Keratinocyte (primary cell): ENCODE results near the gene AKAP13. TPM values are rescaled to one million over a fixed set of nuclear protein-coding genes. Genes with fewer than 3 reads are reported as not detected.

ENCODE experiments used
- DNase-seq: peaks from one replicate; pipeline ENCODE4 v3.0.0-alpha.2; 2011; ENCODE audit warnings: low read depth, missing footprints, low spot score
- FAIRE-seq: peaks from 2 replicates; lab custom pipeline; 2011; peaks lifted over from hg19 to GRCh38; lab: Jason Lieb, UNC
- H2AFZ ChIP-seq: 2 replicates; pipeline ENCODE4 v1.6.0; 2012; ENCODE audit warnings: low read length, control low read depth, inconsistent platforms; ENCODE audit not compliant: control insufficient read depth
- H3K27ac ChIP-seq: 2 replicates; pipeline ENCODE4 v1.5.1; 2011; ENCODE audit warnings: low read length; ENCODE audit not compliant: control insufficient read depth, insufficient read depth
- H3K27me3 ChIP-seq: 3 replicates; pipeline ENCODE4 v1.6.0; 2011; ENCODE audit warnings: low read length; ENCODE audit not compliant: control insufficient read depth, insufficient read depth; ENCODE audit errors: extremely low read depth
- H3K36me3 ChIP-seq, 2 experiments: 2 replicates in 1 of 2; 3 replicates in 1 of 2; pipeline ENCODE4 v1.5.1; 2011; ENCODE audit warnings: low read length in 2 of 2, mild to moderate bottlenecking in 1 of 2; ENCODE audit not compliant: control insufficient read depth in 2 of 2, insufficient read depth in 2 of 2; ENCODE audit errors: extremely low read depth in 1 of 2
- H3K4me1 ChIP-seq: 3 replicates; pipeline ENCODE4 v1.5.1; 2011; ENCODE audit warnings: low read length; ENCODE audit not compliant: control insufficient read depth, insufficient read depth; ENCODE audit errors: extremely low read depth
- H3K4me2 ChIP-seq: 3 replicates; pipeline ENCODE4 v1.6.0; 2011; ENCODE audit warnings: low read depth, low read length; ENCODE audit not compliant: control insufficient read depth, insufficient read depth; ENCODE audit errors: extremely low read depth
- H3K4me3 ChIP-seq, 3 experiments: fragments of 200-600 bp in 1 of 3; sonication (generic) in 1 of 3; 2 replicates in 2 of 3; 3 replicates in 1 of 3; pipeline ENCODE4 v1.5.1; 2011 to 2016; ENCODE audit warnings: low read length in 3 of 3, mild to moderate bottlenecking in 3 of 3, control low read depth in 2 of 3, inconsistent platforms in 1 of 3, low read depth in 1 of 3, mixed read lengths in 1 of 3, mixed run types in 1 of 3, moderate library complexity in 1 of 3; ENCODE audit not compliant: control insufficient read depth in 2 of 3, insufficient read depth in 2 of 3; ENCODE audit errors: extremely low read depth in 1 of 3
- H3K79me2 ChIP-seq: 2 replicates; pipeline ENCODE4 v1.6.0; 2012; ENCODE audit warnings: low read length; ENCODE audit not compliant: control insufficient read depth, insufficient read depth
- H3K9ac ChIP-seq: 3 replicates; pipeline ENCODE4 v1.6.0; 2011; ENCODE audit warnings: low read length; ENCODE audit not compliant: control insufficient read depth, insufficient read depth; ENCODE audit errors: extremely low read depth
- H3K9me1 ChIP-seq: 3 replicates; pipeline ENCODE4 v1.6.0; 2011; ENCODE audit warnings: low read length; ENCODE audit not compliant: control insufficient read depth, insufficient read depth; ENCODE audit errors: extremely low read depth
- H3K9me3 ChIP-seq: 2 replicates; pipeline ENCODE4 v1.5.1; 2012; ENCODE audit warnings: low read depth, low read length; ENCODE audit not compliant: control insufficient read depth
- H4K20me1 ChIP-seq: 3 replicates; pipeline ENCODE4 v1.6.0; 2011; ENCODE audit warnings: low read length; ENCODE audit not compliant: control insufficient read depth, insufficient read depth; ENCODE audit errors: extremely low read depth
- EZH2 ChIP-seq: IDR thresholded peaks from one replicate; pipeline ENCODE4 v1.6.1; 2012; ENCODE audit warnings: inconsistent platforms, mild to moderate bottlenecking, low read length, moderate library complexity
- dilution Hi-C: fragments of 300-500 bp; cut with MboI; formaldehyde crosslinking; loops from one replicate; pipeline ENCODE4 v1.7.0; 2020; ENCODE audit warnings: low sequenced_read_pairs; ENCODE audit not compliant: extremely low pct_ligation_motif_present
- polyA plus RNA-seq, 5 experiments: library from polyadenylated mRNA; depleted of rRNA in 3 of 5; stranded (reverse) in 3 of 5; stranded (forward) in 1 of 5; unstranded in 1 of 5; fragments of >200 nt; gene quantifications; 1 replicate in 1 of 5; 2 replicates in 3 of 5; 3 replicates in 1 of 5; pipeline versions ENCODE4 v1.2.1 to v1.2.3, GENCODE V29; 2011 to 2012; ENCODE audit warnings: missing spikeins in 2 of 5, low read depth in 1 of 5, low replicate concordance in 1 of 5
- TF ChIP-seq, protein P1 (sequence below), 3 experiments: IDR thresholded peaks in 1 of 3; conservative IDR thresholded peaks in 1 of 3; optimal IDR thresholded peaks in 1 of 3; 2 replicates in 2 of 3; 3 replicates in 1 of 3; pipeline versions ENCODE3 to v1.5.1; 2011; ENCODE audit warnings: low read length in 3 of 3, mild to moderate bottlenecking in 3 of 3, moderate library complexity in 2 of 3, control low read depth in 1 of 3, inconsistent platforms in 1 of 3; ENCODE audit not compliant: insufficient read depth in 2 of 3; ENCODE audit errors: extremely low read depth in 1 of 3

The AKAP13 gene
- polyA plus RNA-seq, 1 donor (not counting 4 experiments of a cell fraction or from before 2014, with no cell fraction given) = 16.7 TPM

DNA sequence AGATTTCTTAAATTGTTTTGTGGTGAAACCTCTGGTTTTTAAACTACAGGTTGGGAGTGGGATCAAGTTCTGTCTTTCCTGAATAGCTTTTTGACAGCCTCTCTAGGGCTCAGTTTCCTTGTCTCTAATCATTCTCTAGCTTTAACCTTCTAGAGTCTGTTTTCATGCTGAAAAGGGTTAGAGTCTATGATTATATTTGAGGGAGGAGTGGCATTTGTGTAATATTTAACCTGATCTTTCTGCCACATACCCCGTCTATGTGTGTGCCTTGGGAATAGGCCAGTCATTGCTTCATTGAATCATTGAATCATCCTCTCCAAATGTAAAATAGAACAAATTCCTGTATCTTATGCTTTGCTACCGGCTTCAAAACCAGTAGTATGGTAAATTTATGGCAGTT, 209.4 kb downstream of the AKAP13 start:
- Histone ChIP-seq H3K4me2 (no peak overlapping the region), H3K79me2 (peaks cover 20% of the 10 kb centered on the region)
- DNase-seq = no peak

DNA sequence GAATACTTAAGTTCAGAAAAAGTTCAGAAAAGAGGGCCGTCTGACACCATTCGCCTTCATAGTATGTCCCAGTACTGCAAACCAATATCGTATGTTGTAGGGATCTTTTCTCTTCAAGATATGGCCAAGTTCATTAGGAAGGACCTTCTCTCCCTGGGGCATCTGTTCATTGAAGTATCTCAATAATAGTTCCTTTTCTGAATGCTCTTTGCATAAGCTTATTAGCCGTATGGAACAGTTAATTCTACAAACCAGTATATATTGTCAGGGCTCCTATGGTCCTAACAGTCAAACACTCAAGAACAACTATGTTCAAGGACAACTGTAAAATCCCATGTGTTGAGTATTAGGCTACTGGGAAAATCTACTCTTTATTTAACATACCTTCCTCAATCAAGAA, 211.2 kb downstream of the AKAP13 start:
- H3K9ac ChIP-seq = no peak overlapping the region
- H2AFZ ChIP-seq = no peak overlapping the region
- H3K9me3 ChIP-seq = no peaks in the 10 kb centered on the region
- no peaks in the 10 kb centered on the region for H3K9me1 ChIP-seq
- peak overlapping the region; percentile 56 for H3K27ac ChIP-seq
- peaks cover 12% of the 10 kb centered on the region for H3K79me2 ChIP-seq
- DNase-seq = no peak
- dilution Hi-C loops = no loop called here
- H3K4me3 ChIP-seq = no peak overlapping the region
- no peak for TF ChIP-seq EZH2
- TF ChIP-seq, protein P1, sequence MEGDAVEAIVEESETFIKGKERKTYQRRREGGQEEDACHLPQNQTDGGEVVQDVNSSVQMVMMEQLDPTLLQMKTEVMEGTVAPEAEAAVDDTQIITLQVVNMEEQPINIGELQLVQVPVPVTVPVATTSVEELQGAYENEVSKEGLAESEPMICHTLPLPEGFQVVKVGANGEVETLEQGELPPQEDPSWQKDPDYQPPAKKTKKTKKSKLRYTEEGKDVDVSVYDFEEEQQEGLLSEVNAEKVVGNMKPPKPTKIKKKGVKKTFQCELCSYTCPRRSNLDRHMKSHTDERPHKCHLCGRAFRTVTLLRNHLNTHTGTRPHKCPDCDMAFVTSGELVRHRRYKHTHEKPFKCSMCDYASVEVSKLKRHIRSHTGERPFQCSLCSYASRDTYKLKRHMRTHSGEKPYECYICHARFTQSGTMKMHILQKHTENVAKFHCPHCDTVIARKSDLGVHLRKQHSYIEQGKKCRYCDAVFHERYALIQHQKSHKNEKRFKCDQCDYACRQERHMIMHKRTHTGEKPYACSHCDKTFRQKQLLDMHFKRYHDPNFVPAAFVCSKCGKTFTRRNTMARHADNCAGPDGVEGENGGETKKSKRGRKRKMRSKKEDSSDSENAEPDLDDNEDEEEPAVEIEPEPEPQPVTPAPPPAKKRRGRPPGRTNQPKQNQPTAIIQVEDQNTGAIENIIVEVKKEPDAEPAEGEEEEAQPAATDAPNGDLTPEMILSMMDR (optimal IDR thresholded peaks at IDR 0.05 in 1 of 3, IDR thresholded peaks at IDR 0.05 in 1 of 3, conservative IDR thresholded peaks at IDR 0.05 in 1 of 3; ENCODE audit: extremely low read depth in 1 of 3, insufficient read depth in 2 of 3, low read length in 3 of 3) = no peak
- peaks cover 0 to 4% of the 10 kb centered on the region in 2 experiments for H3K36me3 ChIP-seq
- peaks cover 40% of the 10 kb centered on the region for H3K4me1 ChIP-seq
- no peaks in the 10 kb centered on the region for H3K27me3 ChIP-seq
- FAIRE-seq = peak; percentile 13
- H3K4me2 ChIP-seq = no peak overlapping the region
- H4K20me1 ChIP-seq = no peaks in the 10 kb centered on the region

More for the DNA sequence above, 209.4 kb downstream of the AKAP13 start:
- dilution Hi-C loops = no loop called here
- Histone ChIP-seq H3K36me3 (no peaks in the 10 kb centered on the region), H3K9ac (no peak overlapping the region), H4K20me1 (no peaks in the 10 kb centered on the region), H2AFZ (no peak overlapping the region), H3K4me3 (no peak overlapping the region), H3K4me1 (peaks cover 33% of the 10 kb centered on the region), H3K9me1 (no peaks in the 10 kb centered on the region), H3K27me3 (no peaks in the 10 kb centered on the region), H3K9me3 (no peaks in the 10 kb centered on the region), H3K27ac (peak overlapping the region; percentile 23)
- TF ChIP-seq, protein P1 (optimal IDR thresholded peaks at IDR 0.05 in 1 of 3, IDR thresholded peaks at IDR 0.05 in 1 of 3, conservative IDR thresholded peaks at IDR 0.05 in 1 of 3; ENCODE audit: extremely low read depth in 1 of 3, insufficient read depth in 2 of 3, low read length in 3 of 3) = no peak
- TF ChIP-seq EZH2 = no peak
- no peak for FAIRE-seq
